Astrocyte of the spinal cord (primary cell): ENCODE results near the gene DLEC1.
A peak's percentile ranks its signal among the peaks of the same experiment; 100 is the strongest.

Experiments used
- DNase-seq: peaks from one replicate; pipeline ENCODE4 v3.0.0; 2011; ENCODE audit warnings: low read depth, low spot score
- H3K4me3 ChIP-seq: 2 replicates; pipeline ENCODE4 v1.5.1; 2011; ENCODE audit warnings: low read depth, mild to moderate bottlenecking, low read length, moderate library complexity
- CTCF ChIP-seq: IDR thresholded peaks from 2 replicates; pipeline ENCODE4 v1.5.1; 2012; ENCODE audit warnings: low read depth, mild to moderate bottlenecking, low read length, inconsistent platforms
- in situ Hi-C: cut with HindIII; loops from 2 replicates; pipeline ENCODE4 v1.10.0; 2017; ENCODE audit warnings: low sequenced_read_pairs

The DLEC1 gene

DNA sequence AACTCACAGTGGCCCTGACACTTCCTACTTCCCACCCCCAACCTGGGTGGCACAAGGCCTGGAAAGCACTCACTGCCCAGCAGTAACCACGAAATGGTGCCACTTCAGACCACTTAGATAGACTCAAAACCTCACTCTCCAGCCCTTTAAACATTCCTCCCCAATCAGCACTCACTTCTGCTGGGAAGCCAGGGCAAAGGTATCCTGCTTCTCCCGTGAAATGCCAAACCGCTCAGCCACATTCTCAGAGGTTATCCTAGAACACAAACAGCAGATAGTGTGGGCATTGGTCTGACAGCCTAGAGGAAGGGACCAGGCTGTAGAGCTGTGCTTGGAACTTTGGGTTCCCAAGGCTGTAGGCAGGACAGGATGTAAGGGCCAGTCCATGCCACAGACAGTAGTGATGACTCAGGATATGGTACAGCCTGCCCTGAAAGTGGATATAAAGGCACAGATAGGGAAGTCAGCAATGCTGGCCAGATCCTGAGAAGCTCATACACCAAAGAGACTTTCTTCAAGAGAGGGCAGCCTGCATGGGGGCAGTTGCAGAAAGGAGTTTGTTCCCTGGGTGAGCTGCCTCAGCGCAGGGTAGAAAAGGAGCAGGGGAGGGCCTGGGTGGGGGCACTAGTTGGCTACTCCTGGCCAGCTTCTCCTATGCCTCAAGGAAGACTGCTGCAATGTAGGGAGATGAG is 88.7 kb downstream of the DLEC1 start:
- no peak for DNase-seq
- H3K4me3 ChIP-seq: no peak overlapping the region
- in situ Hi-C loops: no loop called here
- TF ChIP-seq CTCF: no peak

GRCh38 chr3:38128303-38128655 is 89.3 kb downstream of the DLEC1 start:
- in situ Hi-C loops: no loop called here
- no peak for TF ChIP-seq CTCF
- H3K4me3 ChIP-seq: no peak overlapping the region
- DNase-seq: no peak

DNA sequence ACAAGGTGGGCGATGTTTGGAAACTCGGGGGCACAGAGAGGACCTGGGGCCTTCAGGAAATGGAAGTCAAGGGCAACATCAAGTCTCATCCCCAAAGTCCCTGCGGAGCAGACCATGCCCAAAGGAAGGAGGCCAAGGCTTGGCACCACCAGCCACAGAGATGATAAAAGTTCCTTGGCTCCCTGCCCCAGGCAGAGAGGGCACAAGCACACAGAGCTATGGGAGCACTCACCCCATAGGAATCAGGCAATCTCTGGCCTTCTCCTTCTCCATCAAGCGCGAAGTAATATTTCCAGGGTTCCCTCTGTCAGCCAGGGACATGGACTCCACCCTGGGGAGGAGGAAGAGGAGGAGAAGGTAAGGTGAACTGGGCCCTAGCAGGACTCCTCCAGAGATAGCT is 90.0 kb downstream of the DLEC1 start:
- no peak for TF ChIP-seq CTCF

DNA sequence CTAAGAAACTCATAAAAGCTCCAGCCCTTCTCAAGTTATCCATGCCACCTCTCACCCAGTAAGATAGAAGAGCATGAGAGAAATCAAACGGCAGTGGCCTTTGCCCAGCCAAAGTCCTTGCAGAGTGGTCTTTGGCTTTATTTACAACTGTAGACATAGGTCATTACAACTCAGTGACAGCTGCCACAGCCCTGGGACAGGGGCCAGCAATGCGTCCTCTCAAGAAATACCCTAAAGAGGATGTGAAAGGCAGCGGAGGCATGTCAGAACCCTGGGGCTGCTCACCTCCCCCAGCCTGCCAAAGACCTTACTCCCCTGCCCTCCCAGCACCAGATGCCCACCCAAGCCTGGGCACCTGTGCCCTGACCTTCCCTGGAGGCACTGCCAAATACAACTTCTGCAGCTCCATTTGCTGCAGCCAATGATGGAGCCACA is 91.6 kb downstream of the DLEC1 start:
- no peak for TF ChIP-seq CTCF
- no peak overlapping the region for H3K4me3 ChIP-seq
- DNase-seq: no peak
- in situ Hi-C loops: no loop called here

More for the DNA sequence above, 90.0 kb downstream of the DLEC1 start:
- in situ Hi-C loops: no loop called here
- no peak overlapping the region for H3K4me3 ChIP-seq
- no peak for DNase-seq

DNA sequence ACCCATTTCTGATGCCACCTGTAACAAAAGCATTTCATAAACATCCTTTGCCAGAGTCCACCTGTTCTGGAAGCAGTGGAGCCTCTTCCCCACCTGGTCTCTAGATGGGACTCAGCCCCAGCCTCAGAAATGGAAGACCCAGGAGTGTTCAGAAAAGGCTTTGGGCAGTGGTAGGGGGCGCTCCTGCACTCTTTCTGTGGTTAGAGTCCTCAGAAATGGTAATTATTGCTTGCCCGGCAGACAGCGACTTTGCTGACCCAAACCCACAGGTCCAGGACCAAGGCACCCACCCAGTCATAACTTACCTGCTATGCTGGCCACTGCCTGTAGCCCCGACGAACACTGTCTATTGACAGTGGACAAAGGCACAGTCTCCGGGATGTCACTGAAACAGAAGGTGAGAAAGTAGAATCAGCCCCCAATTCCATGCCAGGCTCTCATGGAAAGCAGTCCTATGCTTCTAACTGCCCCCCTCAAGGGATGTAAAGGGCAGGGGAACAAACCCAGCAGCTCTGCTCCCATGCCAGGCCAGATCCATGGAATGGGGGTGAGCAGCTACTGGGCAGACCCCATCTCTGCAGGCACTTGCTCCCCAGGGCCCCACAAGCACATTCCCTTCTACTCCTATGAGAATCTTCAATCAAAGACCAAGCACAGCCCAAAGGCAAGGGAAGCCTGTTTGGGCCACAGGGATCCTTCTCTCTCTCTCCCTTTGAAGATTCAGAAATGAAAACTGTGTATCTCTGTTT is 92.8 kb downstream of the DLEC1 start:
- peak; percentile 45 for DNase-seq
- in situ Hi-C loops: no loop called here
- peak; percentile 77 for TF ChIP-seq CTCF
- H3K4me3 ChIP-seq: no peak overlapping the region

GRCh38 chr3:38133209-38133556 is 94.2 kb downstream of the DLEC1 start:
- H3K4me3 ChIP-seq: no peak overlapping the region
- no peak for TF ChIP-seq CTCF
- no peak for DNase-seq
- in situ Hi-C loops: no loop called here
